GM12878 (cell line): ENCODE data around the gene UNCX. TPM values are rescaled to one million over a fixed set of nuclear protein-coding genes. Genes with fewer than 3 reads are reported as not detected.

ENCODE experiments used
- ATAC-seq: fragments of 200-7000 bp; cut with Tn5 transposase; 3 replicates; pipeline ENCODE4 v1.9.1; 2020; ENCODE audit warnings: mild to moderate bottlenecking, moderate library complexity
- BruUV-seq: library from RNA; stranded (reverse); fragments of 400-500 nt; replicated peaks from 2 replicates; lab custom pipeline; 2021; lab: Mats Ljungman, UMichigan
- CTCF ChIA-PET: fragments of 300-600 bp; sonication (Branson Sonifier 250); formaldehyde crosslinking; extraction: SDS; loops from one replicate; lab custom pipeline; 2021; ENCODE audit warnings: inconsistent platforms; lab: Yijun Ruan, JAX
- POLR2A ChIA-PET: fragments of 350-600 bp; formaldehyde crosslinking; extraction: SDS; loops from one replicate; lab custom pipeline; 2021; ENCODE audit warnings: inconsistent platforms; lab: Charles Lee
- RAD21 ChIA-PET: fragments of 300-600 bp; sonication (Branson Sonifier 250); formaldehyde crosslinking; loops from one replicate; lab custom pipeline; 2023; ENCODE audit warnings: antibody characterized with exemption; ENCODE audit not compliant: unreplicated experiment; lab: Charles Lee
- SMC1A ChIA-PET: fragments of 300-600 bp; sonication (Branson Sonifier 250); formaldehyde crosslinking; loops from one replicate; lab custom pipeline; 2023; ENCODE audit not compliant: unreplicated experiment, uncharacterized antibody; lab: Charles Lee
- DNase-seq: peaks from one replicate; pipeline ENCODE4 v3.0.0-alpha.2; 2011; ENCODE audit warnings: low read depth, low spot score
- FAIRE-seq: peaks from 3 replicates; lab custom pipeline; 2011; peaks lifted over from hg19 to GRCh38; lab: Jason Lieb, UNC
- H2AFZ ChIP-seq: 2 replicates; pipeline ENCODE4 v1.6.0; 2011; ENCODE audit warnings: low read depth, low read length, control low read depth; ENCODE audit not compliant: control insufficient read depth
- H3K27ac ChIP-seq: 2 replicates; pipeline ENCODE4 v1.5.1; 2011; ENCODE audit warnings: control low read depth; ENCODE audit not compliant: control insufficient read depth, insufficient read depth
- H3K27me3 ChIP-seq, 2 experiments: replicated peaks in 1 of 2; 2 replicates each; pipeline versions ENCODE4 v1.6.0 to v1.6.1; 2011; ENCODE audit warnings: low read length in 1 of 2; ENCODE audit not compliant: control insufficient read depth in 2 of 2, insufficient read depth in 2 of 2
- H3K36me3 ChIP-seq, 2 experiments: 2 replicates each; pipeline ENCODE4 v1.5.1; 2011; ENCODE audit warnings: low read length in 1 of 2; ENCODE audit not compliant: control insufficient read depth in 2 of 2, insufficient read depth in 2 of 2
- H3K4me1 ChIP-seq: 2 replicates; pipeline ENCODE4 v1.6.1; 2011; ENCODE audit warnings: mild to moderate bottlenecking, low read length, moderate library complexity, mixed read lengths; ENCODE audit not compliant: control insufficient read depth, insufficient read depth
- H3K4me2 ChIP-seq: 2 replicates; pipeline ENCODE4 v1.6.0; 2011; ENCODE audit warnings: control low read depth; ENCODE audit not compliant: control insufficient read depth, insufficient read depth
- H3K4me3 ChIP-seq: fragments of 200-600 bp; sonication (generic); 2 replicates; pipeline ENCODE4 v1.5.1; 2016
- H3K79me2 ChIP-seq: 2 replicates; pipeline ENCODE4 v1.6.0; 2011; ENCODE audit warnings: low read length; ENCODE audit not compliant: control insufficient read depth, insufficient read depth
- H3K9ac ChIP-seq: 2 replicates; pipeline ENCODE4 v1.8.0; 2011; ENCODE audit warnings: low read length, control low read depth, mixed read lengths; ENCODE audit not compliant: control insufficient read depth, insufficient read depth
- H3K9me3 ChIP-seq: replicated peaks from 3 replicates; pipeline ENCODE4 v1.5.1; 2011; ENCODE audit warnings: mild to moderate bottlenecking, low read length; ENCODE audit not compliant: control insufficient read depth, insufficient read depth
- H4K20me1 ChIP-seq: 2 replicates; pipeline ENCODE4 v1.6.0; 2011; ENCODE audit not compliant: control insufficient read depth, insufficient read depth
- BACH1 ChIP-seq: fragments of 450-650 bp; IDR thresholded peaks from 2 replicates; pipeline ENCODE4 v1.6.1; 2017; ENCODE audit warnings: mild to moderate bottlenecking, borderline replicate concordance
- E2F4 ChIP-seq: IDR thresholded peaks from 2 replicates; pipeline ENCODE4 v1.6.1; 2012; ENCODE audit warnings: low read depth, low read length, improper control_type of control experiment
- ETV6 ChIP-seq, 2 experiments: fragments of 450-650 bp in 1 of 2; IDR thresholded peaks in 1 of 2; conservative IDR thresholded peaks in 1 of 2; 2 replicates each; pipeline ENCODE4 v1.6.1; 2014; ENCODE audit warnings: antibody characterized with exemption in 1 of 2, borderline replicate concordance in 1 of 2, low read depth in 1 of 2, mild to moderate bottlenecking in 1 of 2, moderate library complexity in 1 of 2
- GATAD2B ChIP-seq: fragments of 450-650 bp; conservative IDR thresholded peaks from 2 replicates; pipeline ENCODE4 v1.6.1; 2017; ENCODE audit warnings: low read depth, mild to moderate bottlenecking, moderate library complexity
- HDGF ChIP-seq: fragments of 450-650 bp; IDR thresholded peaks from 2 replicates; pipeline ENCODE4 v1.6.1; 2016; ENCODE audit warnings: antibody characterized with exemption
- JUND ChIP-seq: IDR thresholded peaks from 2 replicates; pipeline ENCODE4 v1.6.1; 2012; ENCODE audit warnings: low read depth, mild to moderate bottlenecking, low read length, improper control_type of control experiment, moderate library complexity
- MTA2 ChIP-seq: fragments of 450-650 bp; IDR thresholded peaks from 2 replicates; pipeline ENCODE4 v1.6.1; 2016; ENCODE audit warnings: low read depth, mild to moderate bottlenecking, moderate library complexity
- SUPT20H ChIP-seq: IDR thresholded peaks from 2 replicates; pipeline ENCODE4 v1.6.1; 2011; ENCODE audit warnings: low read depth, mild to moderate bottlenecking, low read length, moderate library complexity, borderline replicate concordance; ENCODE audit not compliant: control insufficient read depth
- TCF3 ChIP-seq: IDR thresholded peaks from 2 replicates; pipeline ENCODE4 v1.6.1; 2012; ENCODE audit warnings: low read depth, mild to moderate bottlenecking, low read length, borderline replicate concordance; ENCODE audit not compliant: insufficient read depth
- ZBTB4 ChIP-seq: fragments of 450-650 bp; formaldehyde crosslinking; IDR thresholded peaks from 2 replicates; pipeline ENCODE4 v1.4.0; 2022; ENCODE audit warnings: mild to moderate bottlenecking, moderate library complexity
- ZNF274 ChIP-seq: IDR thresholded peaks from one replicate; pipeline ENCODE4 v1.8.0; 2011; ENCODE audit not compliant: insufficient read length, insufficient read depth
- WGBS: methylation state at CpG from one replicate; pipeline ENCODE4 v1.1.6; 2016; ENCODE audit warnings: low lambda C conversion rate; ENCODE audit not compliant: insufficient replicate concordance, insufficient coverage; ENCODE audit errors: missing lambda C conversion rate; 5-methylcytosine and 5-hydroxymethylcytosine counted together
- in situ Hi-C: fragments of 300-500 bp; cut with MboI; formaldehyde crosslinking; loops from 9 replicates; pipeline ENCODE4 v1.14.3; 2018; ENCODE audit warnings: mixed read lengths
- intact Hi-C: fragments of 100-400 bp; cut with micrococcal nuclease; formaldehyde crosslinking; loops from one replicate; pipeline ENCODE4 v1.14.2; 2022; ENCODE audit not compliant: unreplicated experiment
- polyA plus RNA-seq, 11 experiments: library from polyadenylated mRNA; depleted of rRNA in 4 of 11; unstranded in 6 of 11; stranded (reverse) in 5 of 11; fragments of >200 nt; fragmentation: Nextera tagmentation in 4 of 11; fragmentation: Illumina TruSeq in 1 of 11; extraction: Ambion mirVana in 4 of 11; extraction: Trizol in 1 of 11; gene quantifications; 1 replicate in 1 of 11; 2 replicates in 10 of 11; pipeline versions ENCODE4 v1.2.1 to v1.2.3, GENCODE V29; 2011 to 2016; ENCODE audit warnings: inconsistent platforms in 2 of 11, missing spikeins in 2 of 11, low read depth in 1 of 11
- total RNA-seq, 4 experiments: library from RNA; depleted of rRNA in 3 of 4; stranded (reverse); fragments of >200 nt in 3 of 4; fragmentation: Illumina TruSeq in 1 of 4; extraction: Trizol in 1 of 4; gene quantifications; 2 replicates each; pipeline versions ENCODE4 v1.2.1 to v1.2.3, GENCODE V29; 2013 to 2021
- TF ChIP-seq, protein P1 (sequence below): fragments of 450-650 bp; IDR thresholded peaks from 2 replicates; pipeline ENCODE4 v1.6.1; 2017; ENCODE audit warnings: borderline replicate concordance
- TF ChIP-seq, protein P2 (sequence below): fragments of 450-650 bp; IDR thresholded peaks from 2 replicates; pipeline ENCODE4 v1.6.1; 2018; ENCODE audit warnings: mild to moderate bottlenecking, low read depth, moderate library complexity; ENCODE audit not compliant: partially characterized antibody

UNCX gene
- total and polyA plus RNA-seq, 10 of the 15 experiments (the other 5 are each of a cell fraction or from before 2014, with no cell fraction given) = not detected

- CTCF ChIA-PET = no interaction called here
- in situ Hi-C loops = no loop called here
- H3K27me3 ChIP-seq = peaks cover 12 to 14% of the 10 kb centered on the region in 2 experiments
- no peak for TF ChIP-seq HDGF
- TF ChIP-seq, protein P1, sequence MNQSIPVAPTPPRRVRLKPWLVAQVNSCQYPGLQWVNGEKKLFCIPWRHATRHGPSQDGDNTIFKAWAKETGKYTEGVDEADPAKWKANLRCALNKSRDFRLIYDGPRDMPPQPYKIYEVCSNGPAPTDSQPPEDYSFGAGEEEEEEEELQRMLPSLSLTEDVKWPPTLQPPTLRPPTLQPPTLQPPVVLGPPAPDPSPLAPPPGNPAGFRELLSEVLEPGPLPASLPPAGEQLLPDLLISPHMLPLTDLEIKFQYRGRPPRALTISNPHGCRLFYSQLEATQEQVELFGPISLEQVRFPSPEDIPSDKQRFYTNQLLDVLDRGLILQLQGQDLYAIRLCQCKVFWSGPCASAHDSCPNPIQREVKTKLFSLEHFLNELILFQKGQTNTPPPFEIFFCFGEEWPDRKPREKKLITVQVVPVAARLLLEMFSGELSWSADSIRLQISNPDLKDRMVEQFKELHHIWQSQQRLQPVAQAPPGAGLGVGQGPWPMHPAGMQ = no peak
- TF ChIP-seq, protein P2, sequence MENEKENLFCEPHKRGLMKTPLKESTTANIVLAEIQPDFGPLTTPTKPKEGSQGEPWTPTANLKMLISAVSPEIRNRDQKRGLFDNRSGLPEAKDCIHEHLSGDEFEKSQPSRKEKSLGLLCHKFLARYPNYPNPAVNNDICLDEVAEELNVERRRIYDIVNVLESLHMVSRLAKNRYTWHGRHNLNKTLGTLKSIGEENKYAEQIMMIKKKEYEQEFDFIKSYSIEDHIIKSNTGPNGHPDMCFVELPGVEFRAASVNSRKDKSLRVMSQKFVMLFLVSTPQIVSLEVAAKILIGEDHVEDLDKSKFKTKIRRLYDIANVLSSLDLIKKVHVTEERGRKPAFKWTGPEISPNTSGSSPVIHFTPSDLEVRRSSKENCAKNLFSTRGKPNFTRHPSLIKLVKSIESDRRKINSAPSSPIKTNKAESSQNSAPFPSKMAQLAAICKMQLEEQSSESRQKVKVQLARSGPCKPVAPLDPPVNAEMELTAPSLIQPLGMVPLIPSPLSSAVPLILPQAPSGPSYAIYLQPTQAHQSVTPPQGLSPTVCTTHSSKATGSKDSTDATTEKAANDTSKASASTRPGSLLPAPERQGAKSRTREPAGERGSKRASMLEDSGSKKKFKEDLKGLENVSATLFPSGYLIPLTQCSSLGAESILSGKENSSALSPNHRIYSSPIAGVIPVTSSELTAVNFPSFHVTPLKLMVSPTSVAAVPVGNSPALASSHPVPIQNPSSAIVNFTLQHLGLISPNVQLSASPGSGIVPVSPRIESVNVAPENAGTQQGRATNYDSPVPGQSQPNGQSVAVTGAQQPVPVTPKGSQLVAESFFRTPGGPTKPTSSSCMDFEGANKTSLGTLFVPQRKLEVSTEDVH = no peak
- no peak for TF ChIP-seq MTA2
- no peak for TF ChIP-seq ZNF274
- no peak for TF ChIP-seq GATAD2B
- no peak for TF ChIP-seq SUPT20H
- TF ChIP-seq JUND = no peak
- no peak for TF ChIP-seq E2F4
- TF ChIP-seq ETV6 (conservative IDR thresholded peaks at IDR 0.05 in 1 of 2, IDR thresholded peaks at IDR 0.05 in 1 of 2; ENCODE audit: borderline replicate concordance in 1 of 2, low read depth in 1 of 2) = no peak
- TF ChIP-seq TCF3 = no peak
- no peak for TF ChIP-seq ZBTB4 (CRISPR knock-in tag)
- no peak for TF ChIP-seq BACH1
These were observed 13.6 kb downstream of the UNCX start for GRCh38 chr7:1246160-1246870.

More at GRCh38 chr7:1246160-1246870, 13.6 kb downstream of the UNCX start:
- BruUV-seq = no TSS peak
- no peaks in the 10 kb centered on the region for H3K36me3 ChIP-seq
- H3K79me2 ChIP-seq = no peaks in the 10 kb centered on the region
- SMC1A ChIA-PET = no interaction called here
- POLR2A ChIA-PET = no interaction called here
- RAD21 ChIA-PET = no interaction called here
- H2AFZ ChIP-seq = no peak overlapping the region
- no peak overlapping the region for H3K4me2 ChIP-seq
- 26% methylated on average over 34 of the region's 48 CpGs for WGBS
- DNase-seq (no peak), FAIRE-seq (no peak), ATAC-seq (no peak)
- no peak overlapping the region for H3K27ac ChIP-seq
- H3K4me3 ChIP-seq = no peak overlapping the region
- H3K9ac ChIP-seq = no peak overlapping the region
- intact Hi-C loops = no loop called here
- H4K20me1 ChIP-seq = no peaks in the 10 kb centered on the region
- no peaks in the 10 kb centered on the region for H3K9me3 ChIP-seq
- H3K4me1 ChIP-seq = no peaks in the 10 kb centered on the region
